Measurements from ENCODE around the gene STKLD1.
"Not testable (repeated sequence)": the region's sequence is repeated elsewhere in the genome, so short reads cannot be mapped to it uniquely, and the experiment has no call there.

STKLD1 gene

GRCh38 chr9:133443982-133444381 lies 67.8 kb downstream of the STKLD1 start:
- ChIA-PET CTCF (interaction anchor here (0.5 to 0.6 kb wide), 2 partner anchors 10 to 824 kb away, joined by 3 to 4 read pairs; no protein-coding TSS in a partner anchor), POLR2A (ENCODE audit: low non-redundant PET) (interaction anchor here (0.6 kb wide), 1 partner anchor 69 kb away, joined by 3 read pairs; no protein-coding TSS in a partner anchor)
- DNase-seq (ENCODE audit: low spot score) = no peak
- no peak overlapping the region for H3K27ac ChIP-seq
- TF ChIP-seq CTCF (conservative IDR thresholded peaks at IDR 0.05; ENCODE audit: low read depth) = no peak

- CTCF ChIA-PET = no interaction called here
- POLR2A ChIA-PET (ENCODE audit: low non-redundant PET) = no interaction called here
- no peak for TF ChIP-seq CTCF (conservative IDR thresholded peaks at IDR 0.05; ENCODE audit: low read depth)
- DNase-seq (ENCODE audit: low spot score) = no peak
- H3K27ac ChIP-seq = no peak overlapping the region
These were observed 69.3 kb downstream of the STKLD1 start for GRCh38 chr9:133445293-133445969.

- no peak overlapping the region for H3K27ac ChIP-seq
- no peak for TF ChIP-seq CTCF (conservative IDR thresholded peaks at IDR 0.05; ENCODE audit: low read depth)
- ChIA-PET CTCF (no interaction called here), POLR2A (ENCODE audit: low non-redundant PET) (no interaction called here)
- no peak for DNase-seq (ENCODE audit: low spot score)
These were observed 72.4 kb downstream of the STKLD1 start for GRCh38 chr9:133448487-133448972.

GRCh38 chr9:133449760-133450159 lies 73.6 kb downstream of the STKLD1 start:
- no peak for TF ChIP-seq CTCF (conservative IDR thresholded peaks at IDR 0.05; ENCODE audit: low read depth)
- CTCF ChIA-PET = interaction anchor here (0.7 kb wide), 1 partner anchor 29 kb away, joined by 3 read pairs; the partner anchor contains the start of gene SLC2A6
- peak; percentile 94 for DNase-seq (ENCODE audit: low spot score)
- POLR2A ChIA-PET (ENCODE audit: low non-redundant PET) = interaction anchor here (0.6 kb wide), 1 partner anchor 103 kb away, joined by 7 read pairs; no protein-coding TSS in a partner anchor
- peak overlapping the region; percentile 37 for H3K27ac ChIP-seq

- H3K27ac ChIP-seq; DNase-seq (ENCODE audit: low spot score); POLR2A ChIA-PET (ENCODE audit: low non-redundant PET): not testable (repeated sequence)
- CTCF ChIA-PET = interaction anchor here (0.7 kb wide), 1 partner anchor 445 kb away, joined by 4 read pairs; no protein-coding TSS in a partner anchor
These were observed 75.7 kb downstream of the STKLD1 start for GRCh38 chr9:133451865-133452264.

GRCh38 chr9:133452562-133452961 lies 76.4 kb downstream of the STKLD1 start:
- H3K27ac ChIP-seq = no peak overlapping the region
- CTCF ChIA-PET = no interaction called here
- no peak for TF ChIP-seq CTCF (conservative IDR thresholded peaks at IDR 0.05; ENCODE audit: low read depth)
- POLR2A ChIA-PET (ENCODE audit: low non-redundant PET) = no interaction called here
- no peak for DNase-seq (ENCODE audit: low spot score)

- POLR2A ChIA-PET (ENCODE audit: low non-redundant PET) = no interaction called here
- TF ChIP-seq CTCF (conservative IDR thresholded peaks at IDR 0.05; ENCODE audit: low read depth) = no peak
- no peak overlapping the region for H3K27ac ChIP-seq
- no peak for DNase-seq (ENCODE audit: low spot score)
- CTCF ChIA-PET = interaction anchor here (0.9 to 1.5 kb wide), 2 partner anchors 33 to 171 kb away, joined by 5 read pairs; no protein-coding TSS in a partner anchor
These were observed 77.5 kb downstream of the STKLD1 start for GRCh38 chr9:133453651-133454050.
